Osteocyte (in vitro differentiated cells): Measurements from ENCODE around the gene TEC. TPM values are rescaled to one million over a fixed set of nuclear protein-coding genes. Genes with fewer than 3 reads are reported as not detected.

ENCODE experiments used
- DNase-seq: peaks from one replicate; pipeline ENCODE4 v3.0.0; 2021; ENCODE audit warnings: mixed read lengths; ENCODE audit not compliant: unreplicated experiment; ENCODE audit errors: extremely low spot score
- H3K27ac Mint-ChIP-seq: one replicate; pipeline ENCODE4 v1.8.0; 2021; ENCODE audit warnings: mild to moderate bottlenecking, mixed read lengths; ENCODE audit not compliant: unreplicated experiment
- H3K27me3 Mint-ChIP-seq: one replicate; pipeline ENCODE4 v1.8.0; 2021; ENCODE audit warnings: mixed read lengths; ENCODE audit not compliant: unreplicated experiment
- H3K36me3 Mint-ChIP-seq: one replicate; pipeline ENCODE4 v1.8.0; 2021; ENCODE audit warnings: mixed read lengths; ENCODE audit not compliant: unreplicated experiment
- H3K4me1 Mint-ChIP-seq: one replicate; pipeline ENCODE4 v1.8.0; 2021; ENCODE audit warnings: mixed read lengths; ENCODE audit not compliant: unreplicated experiment
- H3K4me3 Mint-ChIP-seq: one replicate; pipeline ENCODE4 v1.8.0; 2021; ENCODE audit warnings: mild to moderate bottlenecking, moderate library complexity, mixed read lengths; ENCODE audit not compliant: unreplicated experiment
- H3K9me3 Mint-ChIP-seq: one replicate; pipeline ENCODE4 v1.8.0; 2021; ENCODE audit warnings: mixed read lengths; ENCODE audit not compliant: unreplicated experiment
- total RNA-seq: library from RNA; stranded (reverse); gene quantifications from 2 replicates; pipeline ENCODE4 v1.2.1, GENCODE V29; 2021
- TF ChIP-seq, protein P1 (sequence below): fragments of 200-600 bp; sonication (generic); IDR thresholded peaks from 2 replicates; pipeline ENCODE4 v1.5.0; 2021; ENCODE audit warnings: antibody characterized with exemption, mild to moderate bottlenecking, moderate library complexity

TEC gene
- total RNA-seq, 1 donor from 2014 or later, result not detected

GRCh38 chr4:48109413-48110263 is 160.0 kb downstream of the TEC start:
- Mint-ChIP-seq H3K36me3 (no peaks in the 10 kb centered on the region), H3K4me1 (peaks cover 1% of the 10 kb centered on the region), H3K27ac (no peak overlapping the region), H3K4me3 (no peak overlapping the region), H3K27me3 (peaks cover 21% of the 10 kb centered on the region), H3K9me3 (no peaks in the 10 kb centered on the region)
- TF ChIP-seq, protein P1, sequence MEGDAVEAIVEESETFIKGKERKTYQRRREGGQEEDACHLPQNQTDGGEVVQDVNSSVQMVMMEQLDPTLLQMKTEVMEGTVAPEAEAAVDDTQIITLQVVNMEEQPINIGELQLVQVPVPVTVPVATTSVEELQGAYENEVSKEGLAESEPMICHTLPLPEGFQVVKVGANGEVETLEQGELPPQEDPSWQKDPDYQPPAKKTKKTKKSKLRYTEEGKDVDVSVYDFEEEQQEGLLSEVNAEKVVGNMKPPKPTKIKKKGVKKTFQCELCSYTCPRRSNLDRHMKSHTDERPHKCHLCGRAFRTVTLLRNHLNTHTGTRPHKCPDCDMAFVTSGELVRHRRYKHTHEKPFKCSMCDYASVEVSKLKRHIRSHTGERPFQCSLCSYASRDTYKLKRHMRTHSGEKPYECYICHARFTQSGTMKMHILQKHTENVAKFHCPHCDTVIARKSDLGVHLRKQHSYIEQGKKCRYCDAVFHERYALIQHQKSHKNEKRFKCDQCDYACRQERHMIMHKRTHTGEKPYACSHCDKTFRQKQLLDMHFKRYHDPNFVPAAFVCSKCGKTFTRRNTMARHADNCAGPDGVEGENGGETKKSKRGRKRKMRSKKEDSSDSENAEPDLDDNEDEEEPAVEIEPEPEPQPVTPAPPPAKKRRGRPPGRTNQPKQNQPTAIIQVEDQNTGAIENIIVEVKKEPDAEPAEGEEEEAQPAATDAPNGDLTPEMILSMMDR, result peak; percentile 62
- no peak for DNase-seq

GRCh38 chr4:48108309-48109073 is 161.1 kb downstream of the TEC start:
- no peaks in the 10 kb centered on the region for H3K9me3 Mint-ChIP-seq
- H3K27ac Mint-ChIP-seq, result no peak overlapping the region
- H3K4me1 Mint-ChIP-seq, result peaks cover 1% of the 10 kb centered on the region
- H3K36me3 Mint-ChIP-seq, result no peaks in the 10 kb centered on the region
- no peak overlapping the region for H3K4me3 Mint-ChIP-seq
- TF ChIP-seq, protein P1, result no peak
- H3K27me3 Mint-ChIP-seq, result peaks cover 21% of the 10 kb centered on the region
- no peak for DNase-seq

GRCh38 chr4:48105230-48105629 is 164.4 kb downstream of the TEC start:
- no peaks in the 10 kb centered on the region for H3K36me3 Mint-ChIP-seq
- no peak for DNase-seq

GRCh38 chr4:48103483-48104139 is 166.0 kb downstream of the TEC start:
- Mint-ChIP-seq H3K27me3 (peaks cover 10% of the 10 kb centered on the region), H3K4me3 (no peak overlapping the region), H3K4me1 (peaks cover 6% of the 10 kb centered on the region), H3K27ac (no peak overlapping the region), H3K9me3 (no peaks in the 10 kb centered on the region), H3K36me3 (no peaks in the 10 kb centered on the region)
- no peak for DNase-seq
- TF ChIP-seq, protein P1, result no peak

More at GRCh38 chr4:48105230-48105629, 164.4 kb downstream of the TEC start:
- Mint-ChIP-seq H3K27ac (no peak overlapping the region), H3K4me1 (peaks cover 4% of the 10 kb centered on the region), H3K27me3 (peaks cover 10% of the 10 kb centered on the region), H3K9me3 (no peaks in the 10 kb centered on the region), H3K4me3 (no peak overlapping the region)
- TF ChIP-seq, protein P1, result no peak
